GM10248 (cell line): Measurements from ENCODE around the gene DCAF16.

Source experiments
- CTCF ChIA-PET: fragments of 300-600 bp; sonication (Branson Sonifier 250); formaldehyde crosslinking; extraction: SDS; loops from one replicate; lab custom pipeline; 2021; ENCODE audit warnings: antibody characterized with exemption; lab: Yijun Ruan, JAX
- POLR2A ChIA-PET: fragments of 350-650 bp; sonication (Branson Sonifier 250); formaldehyde crosslinking; extraction: SDS; loops from one replicate; lab custom pipeline; 2020; ENCODE audit warnings: antibody characterized with exemption; lab: Yijun Ruan, JAX
- DNase-seq: peaks from one replicate; pipeline ENCODE4 v3.0.0; 2012; ENCODE audit errors: extremely low spot score
- TF ChIP-seq, protein P1 (sequence below): IDR thresholded peaks from 2 replicates; pipeline ENCODE4 v1.5.1; 2012; ENCODE audit warnings: mild to moderate bottlenecking, low read depth; ENCODE audit errors: extremely low read depth, missing control alignments, control extremely low read depth

DCAF16 gene

DNA sequence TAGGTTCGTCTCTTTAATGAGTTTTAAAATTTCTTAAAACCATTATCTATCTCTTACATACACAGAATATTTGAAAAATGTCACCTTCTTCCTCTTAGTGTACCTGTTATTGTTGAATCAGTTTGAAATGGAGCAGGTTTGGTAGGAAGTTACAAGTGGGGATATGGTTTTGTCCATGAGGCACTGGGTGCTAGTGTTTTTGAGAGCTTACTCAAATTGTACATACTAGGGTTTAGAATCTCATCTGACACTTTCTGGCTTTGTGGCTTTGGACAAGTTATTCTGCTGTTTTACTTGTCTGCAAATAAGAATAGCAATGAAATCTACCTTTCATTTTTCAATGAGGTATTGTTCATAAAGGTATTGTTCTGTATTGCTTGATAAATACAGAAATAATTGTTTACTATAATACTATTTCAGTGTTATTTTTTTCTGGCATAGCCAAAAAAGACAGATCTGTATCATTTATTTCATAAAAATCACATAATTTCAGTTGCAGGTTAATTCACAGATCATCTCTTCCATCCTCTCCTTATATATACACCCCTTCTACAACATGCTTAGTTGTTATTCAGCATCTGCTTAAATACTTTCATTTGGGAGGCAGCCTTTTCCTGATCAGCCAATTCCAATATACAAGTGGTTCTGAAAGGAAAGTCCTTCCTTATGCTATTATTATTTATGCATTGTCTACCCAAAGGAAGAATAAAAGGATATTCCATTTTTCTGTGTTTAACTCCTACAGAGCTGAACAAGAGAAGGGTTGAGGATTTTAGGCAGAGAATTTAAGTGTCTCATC, 13.5 kb upstream of the DCAF16 start:
- ChIA-PET POLR2A (no interaction called here), CTCF (no interaction called here)
- TF ChIP-seq, protein P1, sequence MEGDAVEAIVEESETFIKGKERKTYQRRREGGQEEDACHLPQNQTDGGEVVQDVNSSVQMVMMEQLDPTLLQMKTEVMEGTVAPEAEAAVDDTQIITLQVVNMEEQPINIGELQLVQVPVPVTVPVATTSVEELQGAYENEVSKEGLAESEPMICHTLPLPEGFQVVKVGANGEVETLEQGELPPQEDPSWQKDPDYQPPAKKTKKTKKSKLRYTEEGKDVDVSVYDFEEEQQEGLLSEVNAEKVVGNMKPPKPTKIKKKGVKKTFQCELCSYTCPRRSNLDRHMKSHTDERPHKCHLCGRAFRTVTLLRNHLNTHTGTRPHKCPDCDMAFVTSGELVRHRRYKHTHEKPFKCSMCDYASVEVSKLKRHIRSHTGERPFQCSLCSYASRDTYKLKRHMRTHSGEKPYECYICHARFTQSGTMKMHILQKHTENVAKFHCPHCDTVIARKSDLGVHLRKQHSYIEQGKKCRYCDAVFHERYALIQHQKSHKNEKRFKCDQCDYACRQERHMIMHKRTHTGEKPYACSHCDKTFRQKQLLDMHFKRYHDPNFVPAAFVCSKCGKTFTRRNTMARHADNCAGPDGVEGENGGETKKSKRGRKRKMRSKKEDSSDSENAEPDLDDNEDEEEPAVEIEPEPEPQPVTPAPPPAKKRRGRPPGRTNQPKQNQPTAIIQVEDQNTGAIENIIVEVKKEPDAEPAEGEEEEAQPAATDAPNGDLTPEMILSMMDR, result no peak
- DNase-seq, result no peak

GRCh38 chr4:17817027-17817426, 6.5 kb upstream of the DCAF16 start:
- TF ChIP-seq, protein P1, result peak; percentile 57
- POLR2A ChIA-PET, result interaction anchor here (1.1 kb wide), 1 partner anchor 10 kb away, joined by 8 read pairs; no protein-coding TSS in a partner anchor
- DNase-seq, result peak; percentile 30
- CTCF ChIA-PET, result interaction anchor here (0.6 to 4.0 kb wide), 41 partner anchors 10 to 778 kb away, joined by 3 to 54 read pairs (median 5); partner anchors contain the start of genes LCORL and MED28

DNA sequence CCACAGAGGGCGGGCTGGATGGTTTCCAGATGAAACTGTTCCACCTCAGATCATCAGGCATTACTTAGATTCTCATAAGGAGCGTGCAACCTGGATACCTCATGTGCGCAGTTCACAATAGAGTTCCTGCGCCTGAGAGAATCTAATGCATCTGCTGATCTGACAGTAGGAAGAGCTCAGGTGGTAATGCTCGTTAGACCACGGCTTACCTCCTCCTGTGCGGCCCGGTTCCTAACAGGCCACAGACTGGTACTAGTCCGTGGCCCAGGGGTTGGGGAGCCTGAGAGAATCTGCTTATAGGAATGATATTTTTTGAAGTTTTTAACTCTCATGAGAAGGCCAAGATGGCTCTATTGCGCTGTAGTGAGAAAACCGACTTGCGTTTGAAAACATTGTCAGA, 5.6 kb upstream of the DCAF16 start:
- ChIA-PET POLR2A (no interaction called here), CTCF (interaction anchor here (0.8 to 4.0 kb wide), 23 partner anchors 9 to 779 kb away, joined by 3 to 54 read pairs (median 6); partner anchors contain the start of gene LCORL)
- TF ChIP-seq, protein P1, result no peak
- no peak for DNase-seq

DNA sequence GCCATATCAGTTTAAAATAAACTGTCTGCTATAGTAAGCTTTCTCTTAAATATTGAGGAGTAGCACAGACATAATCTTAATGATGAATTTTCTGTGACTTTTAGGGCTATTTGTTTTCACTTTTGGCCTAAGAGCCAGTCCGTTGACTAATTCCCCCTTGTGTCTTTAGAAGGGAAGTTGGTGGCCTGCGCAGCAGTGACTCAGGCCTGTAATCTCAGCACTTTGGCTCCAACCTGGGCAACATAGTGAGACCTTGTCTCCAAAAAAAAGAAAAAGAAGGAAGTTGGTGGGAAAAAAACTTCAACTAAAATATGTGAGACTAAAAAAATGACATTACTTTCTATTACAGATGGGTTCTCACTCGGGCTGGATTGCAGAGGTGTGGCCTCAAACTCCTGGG, 3.6 kb upstream of the DCAF16 start:
- no peak for DNase-seq
- TF ChIP-seq, protein P1, result no peak
- CTCF ChIA-PET, result interaction anchor here (4.0 kb wide), 1 partner anchor 553 kb away, joined by 54 read pairs; no protein-coding TSS in a partner anchor
- POLR2A ChIA-PET, result no interaction called here

GRCh38 chr4:17812801-17813200, 2.2 kb upstream of the DCAF16 start:
- POLR2A ChIA-PET, result no interaction called here
- TF ChIP-seq, protein P1, result no peak
- CTCF ChIA-PET, result no interaction called here
- no peak for DNase-seq

DNA sequence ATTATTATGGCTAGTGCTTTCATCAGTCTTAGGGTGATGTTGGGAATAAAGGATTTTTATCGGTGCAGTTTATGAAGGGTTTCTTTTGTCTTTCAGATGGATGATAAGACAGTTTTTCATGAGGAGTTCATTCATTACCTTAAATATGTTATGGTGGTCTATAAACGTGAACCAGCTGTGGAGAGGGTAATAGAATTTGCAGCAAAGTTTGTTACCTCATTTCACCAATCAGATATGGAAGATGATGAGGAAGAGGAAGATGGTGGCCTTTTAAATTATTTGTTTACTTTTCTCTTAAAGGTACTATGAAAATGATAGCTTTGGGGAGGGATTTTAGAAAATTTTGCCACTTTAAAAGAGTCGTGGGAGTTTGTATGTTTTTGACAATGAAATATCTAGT, 1.6 kb upstream of the DCAF16 start:
- TF ChIP-seq, protein P1, result no peak
- CTCF ChIA-PET, result no interaction called here
- no peak for DNase-seq
- POLR2A ChIA-PET, result no interaction called here
